GM19397 (cell line): Measurements from ENCODE around the gene ZNF780B.
"Not testable (repeated sequence)": the region's sequence is repeated elsewhere in the genome, so short reads cannot be mapped to it uniquely, and the experiment has no call there.

ENCODE experiments used
- ATAC-seq: cut with Tn5 transposase; IDR thresholded peaks from one replicate; pipeline ENCODE4 v1.9.1; 2021; ENCODE audit warnings: mild to moderate bottlenecking, moderate library complexity; ENCODE audit not compliant: unreplicated experiment

Gene ZNF780B

DNA sequence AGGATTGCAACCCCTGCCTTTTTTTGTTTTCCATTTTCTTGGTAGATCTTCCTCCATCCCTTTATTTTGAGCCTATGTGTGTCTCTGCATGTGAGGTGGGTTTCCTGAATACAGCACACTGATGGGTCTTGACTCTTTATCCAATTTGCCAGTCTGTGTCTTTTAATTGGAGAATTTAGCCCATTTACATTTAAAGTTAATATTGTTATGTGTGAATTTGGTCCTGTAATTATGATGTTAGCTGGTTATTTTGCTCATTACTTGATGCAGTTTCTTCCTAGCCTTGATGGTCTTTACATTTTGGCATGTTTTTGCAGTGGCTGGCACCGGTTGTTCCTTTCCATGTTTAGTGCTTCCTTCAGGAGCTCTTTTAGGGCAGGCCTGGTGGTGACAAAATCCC lies 14.3 kb downstream of the ZNF780B start:
- not testable (repeated sequence) for ATAC-seq

DNA sequence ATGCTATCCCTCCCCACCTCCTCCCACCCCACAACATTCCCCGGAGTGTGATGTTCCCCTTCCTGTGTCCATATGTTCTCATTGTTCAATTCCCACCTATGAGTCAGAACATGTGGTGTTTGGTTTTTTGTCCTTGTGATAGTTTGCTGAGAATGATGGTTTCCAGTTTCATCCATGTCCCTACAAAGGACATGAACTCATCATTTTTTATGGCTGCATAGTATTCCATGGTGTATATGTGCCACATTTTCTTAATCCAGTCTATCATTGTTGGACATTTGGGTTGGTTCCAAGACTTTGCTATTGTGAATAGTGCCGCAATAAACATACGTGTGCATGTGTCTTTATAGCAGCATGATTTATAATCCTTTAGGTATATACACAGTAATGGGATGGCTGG lies 18.0 kb downstream of the ZNF780B start:
- not testable (repeated sequence) for ATAC-seq

DNA sequence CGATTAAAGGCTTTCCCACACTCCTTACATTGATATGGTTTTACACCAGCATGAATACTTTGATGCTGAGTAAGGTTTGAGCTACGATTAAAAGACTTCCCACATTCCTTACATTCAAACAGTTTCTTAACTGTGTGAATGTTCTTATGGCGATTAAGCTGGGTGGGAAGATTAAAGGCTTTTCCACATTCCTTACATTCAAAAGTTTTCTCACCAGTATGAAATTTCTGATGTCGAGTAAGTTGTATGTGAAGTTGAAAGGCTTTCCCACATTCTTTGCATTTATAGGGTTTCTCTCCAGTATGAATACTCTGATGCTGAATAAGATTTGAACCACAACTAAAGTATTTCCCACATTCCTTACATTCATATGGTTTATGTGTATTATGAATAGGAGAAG lies 20.0 kb downstream of the ZNF780B start:
- no peak for ATAC-seq

DNA sequence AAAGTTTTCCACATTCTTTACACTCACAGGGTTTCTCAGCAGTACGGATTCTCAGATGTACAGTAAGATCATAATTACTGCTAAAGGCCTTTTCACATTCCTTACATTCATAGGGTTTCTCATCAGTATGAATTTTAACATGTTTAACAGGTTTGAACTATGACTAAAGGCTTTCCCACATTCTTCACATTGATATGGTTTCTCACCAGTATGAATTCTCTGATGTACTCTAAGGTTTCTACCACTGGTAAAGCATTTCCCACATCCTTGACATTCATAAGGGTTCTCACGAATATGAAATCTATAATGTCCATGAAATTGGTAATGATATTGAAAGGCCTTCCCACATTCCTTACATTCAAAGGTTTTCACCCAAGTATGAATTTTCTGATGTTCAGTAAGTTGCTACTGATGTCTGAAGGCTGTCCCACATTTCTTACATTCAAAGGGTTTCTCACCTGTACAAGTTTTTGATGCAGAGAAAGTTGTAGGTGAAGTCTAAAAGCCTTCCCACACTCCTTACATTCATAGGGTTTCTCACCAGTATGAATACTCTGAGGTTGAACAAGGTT lies 22.0 kb downstream of the ZNF780B start:
- ATAC-seq, result no peak

DNA sequence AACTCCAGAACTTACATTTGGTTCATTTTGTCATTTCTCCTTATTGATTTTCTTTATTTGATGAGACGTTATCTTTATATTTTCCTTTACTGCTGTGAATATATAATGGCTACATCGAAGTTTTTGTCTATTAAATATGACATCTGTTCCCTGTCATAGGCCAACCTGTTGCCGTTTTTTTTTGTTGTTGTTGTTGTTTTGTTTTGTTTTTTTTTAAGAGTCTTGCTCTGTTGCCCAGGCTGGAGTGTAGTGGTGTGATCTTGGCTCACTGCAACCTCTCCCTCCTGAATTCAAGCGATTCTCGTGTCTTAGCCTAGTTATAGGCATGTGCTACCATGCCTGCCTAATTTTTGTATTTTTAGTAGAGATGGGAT lies 29.4 kb downstream of the ZNF780B start:
- ATAC-seq, result no peak

DNA sequence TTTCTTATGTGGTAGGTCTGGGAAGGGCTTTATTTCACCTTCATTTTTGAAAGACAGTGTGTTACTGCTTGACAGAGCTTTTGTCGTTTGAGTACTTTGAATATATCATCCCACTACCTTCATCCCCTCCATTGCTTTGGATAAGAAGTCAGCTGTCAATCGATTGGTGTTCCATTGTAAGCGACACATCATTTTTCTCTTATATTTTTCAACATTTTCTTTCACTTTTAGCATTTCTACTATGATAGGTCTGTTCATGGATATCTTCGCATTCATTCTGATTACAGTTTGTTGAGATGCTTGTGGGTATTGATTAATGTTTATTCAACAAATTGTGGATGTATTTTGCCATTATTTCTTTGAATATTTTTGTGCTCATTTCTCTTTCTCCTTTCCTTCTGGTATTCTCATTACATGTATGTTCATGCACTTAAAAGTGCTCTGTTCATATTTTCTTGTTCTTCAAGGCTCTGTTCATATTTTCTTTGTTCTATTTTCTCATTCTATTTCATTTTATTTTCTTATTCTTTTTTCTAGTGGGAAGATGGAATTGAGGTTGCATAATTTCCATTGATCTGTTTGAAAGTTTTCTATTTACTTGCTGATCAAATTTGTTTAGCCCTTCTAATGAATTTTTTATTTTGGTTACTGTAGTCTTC lies 30.0 kb downstream of the ZNF780B start:
- no peak for ATAC-seq

DNA sequence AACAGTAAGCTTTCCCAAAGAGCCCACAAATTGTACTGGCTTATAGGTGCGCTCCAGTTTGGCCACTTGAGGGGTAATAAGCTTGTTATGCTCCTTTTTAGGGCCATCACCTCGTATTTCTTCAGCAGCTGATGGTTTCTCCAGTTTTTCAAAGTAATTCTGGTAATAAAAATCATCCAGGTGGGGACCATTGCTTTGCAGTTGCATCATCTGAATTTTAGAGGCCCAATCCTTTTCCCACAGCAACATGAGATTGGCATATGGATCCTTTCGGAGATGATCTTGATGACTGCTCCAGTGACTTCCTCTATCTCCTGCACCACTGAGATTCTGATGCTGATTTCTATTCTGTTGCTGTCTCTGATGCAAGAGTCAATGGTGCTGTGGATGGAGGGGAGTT lies 32.1 kb downstream of the ZNF780B start:
- ATAC-seq, result no peak

DNA sequence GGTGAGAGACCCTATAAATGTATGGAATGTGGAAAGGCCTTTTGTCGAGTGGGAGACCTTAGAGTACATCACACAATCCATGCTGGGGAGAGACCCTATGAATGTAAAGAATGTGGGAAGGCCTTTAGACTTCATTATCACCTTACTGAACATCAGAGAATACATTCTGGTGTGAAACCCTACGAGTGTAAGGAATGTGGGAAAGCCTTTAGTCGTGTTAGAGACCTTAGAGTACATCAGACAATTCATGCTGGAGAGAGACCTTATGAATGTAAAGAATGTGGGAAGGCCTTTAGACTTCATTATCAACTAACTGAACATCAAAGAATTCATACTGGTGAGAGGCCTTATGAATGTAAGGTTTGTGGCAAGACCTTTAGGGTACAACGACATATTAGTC lies 42.0 kb downstream of the ZNF780B start:
- no peak for ATAC-seq

DNA sequence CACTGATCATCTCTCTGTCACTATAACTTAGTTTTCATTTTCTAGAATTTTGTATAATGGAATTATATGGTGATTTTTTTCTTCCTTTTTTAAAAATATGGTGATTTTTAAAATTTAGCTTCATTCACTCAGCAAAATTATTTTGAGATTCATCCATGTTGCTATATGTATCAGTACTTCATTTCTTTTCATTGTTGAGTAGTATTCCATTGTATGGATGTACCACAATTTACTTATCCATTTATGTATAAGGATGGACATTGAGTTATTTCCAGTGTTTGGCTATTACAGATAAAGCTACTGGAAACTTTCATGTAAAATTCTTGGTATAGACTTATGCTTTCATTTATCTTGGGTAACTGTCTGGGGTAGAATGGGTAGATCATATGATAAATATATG lies 46.4 kb downstream of the ZNF780B start:
- no peak for ATAC-seq

DNA sequence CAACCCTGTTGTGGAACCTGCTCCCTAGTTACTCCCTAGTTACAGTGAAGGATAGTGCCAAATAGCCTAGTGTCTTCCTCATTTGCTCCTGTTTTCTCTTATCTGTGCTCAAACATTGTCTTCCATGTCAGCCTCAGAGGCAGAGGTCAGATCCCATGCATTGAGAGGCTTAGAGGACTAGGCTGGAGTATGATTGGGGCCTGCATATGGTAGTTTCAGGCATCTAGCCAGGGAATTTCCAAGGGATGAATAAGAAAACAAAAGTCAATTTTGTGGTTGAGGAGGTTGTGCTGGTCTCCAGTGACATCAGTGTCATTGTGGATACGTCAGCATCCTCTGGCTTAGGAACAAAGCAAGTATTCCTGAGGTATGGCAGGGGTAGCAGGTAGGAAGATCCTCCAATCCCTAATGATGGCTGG lies 49.7 kb downstream of the ZNF780B start:
- no peak for ATAC-seq

DNA sequence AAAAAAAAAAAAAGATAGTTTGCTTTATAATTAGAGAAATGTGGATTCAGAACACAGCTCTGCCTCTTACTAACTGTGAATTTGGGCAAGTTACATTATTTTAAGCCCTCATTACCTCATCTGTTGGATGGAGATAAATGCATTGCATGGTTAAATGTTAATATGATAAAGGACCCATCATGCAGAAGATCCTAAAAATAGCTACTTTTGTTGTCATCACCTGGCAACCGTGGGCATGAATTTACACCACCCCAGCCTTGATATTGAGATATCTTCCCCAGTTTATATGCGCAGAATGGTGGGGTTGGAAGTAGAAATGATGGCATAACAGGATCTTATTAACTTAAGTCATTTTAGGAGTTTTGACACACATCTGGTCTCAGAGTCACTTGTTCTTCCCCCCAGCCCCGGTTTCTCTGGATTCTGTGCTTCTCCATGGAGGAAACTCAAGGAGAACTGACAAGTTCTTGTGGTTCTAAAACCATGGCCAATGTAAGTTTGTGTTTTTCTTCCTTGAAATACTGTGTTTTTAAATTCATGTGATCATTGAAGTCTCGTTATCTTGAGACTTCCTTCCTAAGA lies 50.2 kb downstream of the ZNF780B start:
- no peak for ATAC-seq

DNA sequence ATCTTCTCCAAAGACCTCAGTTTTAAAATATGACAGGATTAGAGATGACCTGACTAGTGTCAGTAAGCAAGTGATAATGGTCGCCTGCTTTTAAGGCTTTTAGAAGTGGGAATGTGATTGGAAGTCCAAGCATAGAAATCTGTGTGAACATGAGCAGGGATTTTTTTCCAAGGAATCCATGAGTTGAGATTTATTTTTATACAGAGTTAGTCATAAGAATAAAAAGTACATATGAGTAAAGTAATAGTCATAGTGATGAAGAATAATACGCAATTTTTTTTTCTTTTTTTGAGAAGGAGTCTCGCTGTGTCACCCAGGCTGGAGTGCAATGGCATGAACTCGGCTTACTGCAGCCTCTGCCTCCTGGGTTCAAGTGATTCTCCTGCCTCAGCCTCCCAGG lies 57.5 kb downstream of the ZNF780B start:
- no peak for ATAC-seq

DNA sequence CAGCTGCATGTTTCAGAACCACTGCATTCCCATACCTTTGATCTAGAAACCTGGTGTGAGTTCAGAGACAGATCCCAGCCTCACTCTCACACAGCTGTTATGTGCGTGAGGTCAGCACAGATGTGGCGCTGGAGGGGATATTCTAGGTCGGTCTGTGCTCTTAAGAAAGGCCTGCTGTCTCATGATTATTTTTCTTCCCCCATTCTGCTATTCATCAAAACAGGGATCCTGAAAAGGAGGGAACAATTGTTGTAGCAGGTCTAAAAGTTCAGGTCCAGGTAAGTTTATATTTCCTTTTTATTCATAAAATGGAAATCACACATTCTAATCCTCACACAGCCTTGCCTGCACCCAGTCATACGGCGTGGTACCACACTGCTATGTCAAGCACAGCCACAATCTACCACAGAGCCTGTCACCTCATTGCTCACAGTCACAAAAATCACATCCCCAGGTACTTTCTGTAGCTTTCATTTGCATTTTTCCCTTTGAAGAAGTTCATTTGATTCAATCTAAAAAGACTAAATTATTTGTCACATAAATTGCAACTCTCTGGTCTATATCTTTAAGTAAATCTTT lies 58.3 kb downstream of the ZNF780B start:
- no peak for ATAC-seq

DNA sequence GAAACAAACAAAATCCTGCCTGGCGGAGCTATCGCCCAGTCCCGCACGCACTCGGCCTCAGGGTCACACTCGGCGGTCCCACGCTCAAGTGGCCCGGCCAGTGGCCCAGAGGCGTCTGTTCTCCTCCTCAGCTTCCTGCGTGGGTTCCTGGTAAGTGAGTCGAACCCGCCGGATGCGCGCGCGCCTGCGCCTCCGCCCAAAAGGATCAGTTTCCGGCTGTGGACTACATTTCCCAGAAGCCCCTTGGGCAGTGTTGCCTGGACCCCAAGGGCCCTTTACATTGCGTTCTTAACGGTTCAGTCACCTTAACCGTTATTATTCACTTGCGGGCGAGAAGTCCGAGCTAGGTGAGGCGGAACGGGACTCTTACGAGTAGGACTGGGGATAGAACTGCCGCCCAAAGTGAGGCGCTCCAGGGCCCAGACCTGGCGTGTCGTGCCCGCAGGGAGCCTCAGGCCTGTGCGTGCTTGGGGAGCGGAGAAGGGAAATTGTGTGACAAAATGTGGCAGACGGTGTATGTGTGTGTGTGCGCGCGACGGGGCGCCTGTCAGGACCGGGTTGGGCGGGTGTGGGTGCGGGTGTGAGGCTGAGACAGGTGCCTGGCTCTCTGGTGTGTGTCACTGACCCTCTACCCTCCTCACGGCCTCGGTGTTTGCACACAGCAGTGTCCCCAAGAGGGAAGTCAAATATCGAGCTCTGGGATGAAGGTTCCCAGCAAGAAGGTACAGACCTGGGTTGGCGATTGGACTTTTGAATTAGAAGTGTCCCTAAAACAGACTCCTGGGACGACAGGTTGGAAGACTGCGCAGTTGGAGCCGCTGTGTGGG lies 59.0 kb downstream of the ZNF780B start, which contains the start of gene ZNF546:
TSS of gene ZNF546 (plus strand) at position 250 of the 827 bp plus-strand sequence. CDS start 1,267 bp downstream, outside the sequence.
- ATAC-seq, result peak; percentile 92

DNA sequence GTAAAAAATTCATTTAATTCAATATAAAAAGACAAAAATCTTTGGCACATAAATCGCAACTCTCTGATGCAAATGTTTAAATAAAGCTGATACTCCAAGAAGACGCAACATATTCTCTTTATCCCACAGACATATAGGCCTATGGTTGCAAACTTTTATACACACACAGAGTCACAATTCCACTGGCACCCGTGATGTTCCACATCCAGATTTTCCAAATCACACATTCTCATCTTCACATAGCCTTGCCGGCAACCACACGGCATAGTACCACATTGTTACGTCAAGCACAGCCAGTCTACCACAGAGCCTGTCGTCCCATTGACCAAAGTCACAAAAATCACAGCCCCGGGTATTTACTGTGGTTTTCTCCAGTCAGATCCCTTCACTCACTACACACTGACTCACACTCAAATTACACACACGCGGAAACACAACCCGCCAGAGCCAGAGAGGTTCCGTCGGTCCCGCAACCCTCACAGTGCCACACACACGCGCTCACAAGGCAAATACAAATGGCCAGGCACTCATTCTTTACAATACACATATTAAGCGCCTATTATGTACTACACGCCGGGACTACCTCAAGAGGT lies 59.7 kb downstream of the ZNF780B start:
- ATAC-seq, result peak; percentile 11

DNA sequence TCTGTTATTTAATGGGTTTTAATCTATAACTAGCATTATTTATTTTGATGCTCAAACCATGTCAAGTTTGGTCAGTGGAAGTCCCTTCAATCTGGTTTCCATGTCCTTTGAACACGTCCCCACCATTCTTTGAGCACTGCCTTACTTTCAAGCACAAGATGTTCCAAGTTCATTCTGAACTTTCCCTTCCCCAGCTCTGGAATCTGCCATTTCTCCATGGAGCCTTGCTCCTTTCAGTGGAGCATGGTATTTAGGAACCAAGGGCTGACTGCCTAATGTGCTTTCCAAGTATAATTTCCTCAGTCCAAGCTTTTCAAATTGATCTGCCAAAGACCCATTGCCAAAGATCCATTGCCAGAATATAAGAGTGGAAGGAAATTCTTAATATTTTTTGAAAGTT lies 60.2 kb downstream of the ZNF780B start:
- no peak for ATAC-seq

DNA sequence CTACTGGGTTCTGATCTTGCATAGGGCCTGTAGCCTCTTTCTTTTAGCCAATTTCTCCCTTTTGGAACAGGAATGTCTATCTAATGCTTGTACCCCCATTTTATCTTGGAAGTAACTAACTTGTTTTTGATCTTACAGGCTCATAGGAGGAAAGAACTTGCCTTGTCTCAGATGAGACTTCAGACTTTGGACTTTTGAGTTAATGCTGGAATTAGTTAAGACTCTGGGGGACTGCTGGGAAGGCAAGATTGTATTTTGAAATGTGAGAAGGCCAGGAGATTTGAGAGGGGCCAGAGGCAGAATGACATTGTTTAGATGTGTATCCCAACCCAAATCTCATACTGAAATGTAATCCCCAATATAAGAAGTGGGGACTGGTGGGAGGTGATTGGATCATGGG lies 61.7 kb downstream of the ZNF780B start:
- no peak for ATAC-seq

DNA sequence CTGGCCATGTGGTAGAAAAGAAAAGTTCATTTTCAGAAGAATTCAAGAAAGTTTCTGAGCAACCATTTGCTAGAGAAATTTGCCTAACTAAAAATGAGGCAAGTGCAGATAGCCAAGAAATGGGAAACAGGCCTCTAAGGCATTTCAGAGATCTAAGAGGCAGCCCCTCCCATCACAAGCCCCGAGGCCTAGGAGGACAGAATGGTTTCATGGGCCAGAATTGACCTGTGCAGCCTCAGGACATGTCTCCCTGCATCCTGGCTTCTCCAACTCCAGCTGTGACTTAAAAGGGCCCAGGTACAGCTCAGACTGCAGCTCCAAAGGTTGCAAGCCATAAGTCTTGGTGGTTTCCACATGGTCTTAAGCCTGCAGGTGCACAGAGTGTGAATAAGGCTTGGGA lies 62.4 kb downstream of the ZNF780B start:
- ATAC-seq, result no peak

DNA sequence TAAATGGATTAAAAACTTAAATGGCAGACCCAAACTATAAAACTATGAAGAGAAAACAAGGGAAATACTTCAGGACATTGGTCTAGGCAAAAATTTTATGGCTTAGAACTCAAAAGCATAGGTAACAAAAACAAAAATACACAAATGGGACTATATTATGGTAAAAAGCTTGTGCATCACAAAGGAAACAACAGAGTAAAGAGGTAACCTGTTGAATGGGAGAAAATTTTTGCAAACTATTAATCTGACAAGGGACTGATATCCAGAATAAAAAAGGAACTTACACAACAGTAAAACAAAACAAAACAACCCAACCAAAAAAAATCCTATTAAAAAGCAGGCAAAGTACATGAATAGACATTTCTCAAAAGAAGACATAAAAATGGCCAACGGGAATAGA lies 68.4 kb downstream of the ZNF780B start:
- ATAC-seq, result no peak

DNA sequence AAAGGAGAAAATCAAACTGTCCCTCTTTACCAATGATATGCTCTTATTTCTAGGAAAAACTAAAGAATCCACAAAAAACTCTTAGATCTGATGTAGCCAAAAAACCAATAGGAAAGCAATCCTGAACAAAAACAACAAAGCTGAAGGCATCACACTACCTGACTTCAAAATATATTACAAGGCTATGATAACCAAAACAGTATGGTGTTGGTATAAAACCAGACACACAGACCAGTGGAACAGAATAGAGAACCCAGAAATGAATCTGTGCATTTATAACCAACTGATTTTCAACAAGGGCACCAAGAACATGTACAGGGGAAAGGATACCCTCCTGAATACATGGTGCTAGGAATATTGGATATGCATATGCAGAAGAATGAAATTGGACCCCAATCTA lies 68.9 kb downstream of the ZNF780B start:
- ATAC-seq, result no peak

DNA sequence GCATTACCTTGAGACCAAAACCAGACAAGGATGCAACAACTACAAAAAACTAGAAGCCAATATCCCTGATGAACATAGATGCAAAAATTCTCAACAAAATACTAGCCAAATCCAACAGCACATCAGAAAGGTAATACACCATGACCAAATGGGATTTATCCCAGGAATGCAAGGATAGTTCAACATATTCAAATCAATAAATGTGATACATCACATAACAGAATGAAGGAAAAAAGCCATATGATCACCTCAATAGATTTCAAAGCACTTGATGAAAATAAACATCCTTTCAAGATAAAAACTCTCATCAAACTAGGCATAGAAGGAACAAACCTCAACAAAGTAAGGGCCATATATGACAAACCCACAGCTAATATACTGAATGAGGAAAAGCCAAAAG lies 69.4 kb downstream of the ZNF780B start:
- ATAC-seq, result no peak
